HG02623 (cell line): ENCODE data around the gene SGSH.

ENCODE experiments used
- ATAC-seq: cut with Tn5 transposase; IDR thresholded peaks from one replicate; pipeline ENCODE4 v1.9.1; 2021; ENCODE audit warnings: moderate library complexity; ENCODE audit not compliant: unreplicated experiment

SGSH gene

DNA sequence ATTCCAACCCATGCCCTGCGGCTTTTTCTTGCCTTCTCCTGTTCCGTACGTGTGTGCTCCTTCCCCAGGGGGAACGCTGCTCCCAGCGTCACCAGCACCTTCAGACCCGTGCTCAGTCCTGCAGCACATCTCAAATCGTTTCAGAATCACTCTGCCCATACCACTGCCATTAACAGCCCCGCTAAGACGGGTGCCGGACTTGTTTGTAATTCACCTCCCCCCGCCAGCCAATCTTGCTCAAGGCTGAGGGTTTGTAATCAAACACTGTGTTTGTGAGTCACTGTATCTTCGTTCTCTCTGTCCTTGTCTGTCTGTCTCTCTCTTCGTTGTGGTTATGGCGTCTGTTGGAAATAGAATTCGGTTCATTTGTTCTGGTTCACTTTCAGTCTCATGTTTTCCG is 33.0 kb downstream of the SGSH start:
- no peak for ATAC-seq

DNA sequence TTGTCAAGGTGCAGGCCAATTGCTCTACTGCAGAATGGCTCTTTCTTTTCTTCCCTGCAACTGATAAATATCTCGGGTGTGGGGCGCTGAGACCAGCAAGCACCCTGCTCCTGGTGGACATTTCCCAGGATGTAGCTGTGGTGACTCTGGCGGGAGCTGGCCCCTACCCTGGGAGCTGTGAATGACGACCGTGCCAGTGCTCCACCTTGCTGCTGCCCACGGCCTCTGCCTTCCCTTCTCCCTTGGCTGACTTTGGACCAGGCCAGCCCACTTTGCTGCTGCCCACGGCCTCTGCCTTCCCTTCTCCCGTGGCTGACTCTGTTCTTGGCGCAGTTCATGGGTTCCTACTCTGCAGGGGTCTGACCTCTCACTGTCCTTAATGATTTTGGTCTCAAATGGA is 34.2 kb downstream of the SGSH start:
- ATAC-seq: no peak

DNA sequence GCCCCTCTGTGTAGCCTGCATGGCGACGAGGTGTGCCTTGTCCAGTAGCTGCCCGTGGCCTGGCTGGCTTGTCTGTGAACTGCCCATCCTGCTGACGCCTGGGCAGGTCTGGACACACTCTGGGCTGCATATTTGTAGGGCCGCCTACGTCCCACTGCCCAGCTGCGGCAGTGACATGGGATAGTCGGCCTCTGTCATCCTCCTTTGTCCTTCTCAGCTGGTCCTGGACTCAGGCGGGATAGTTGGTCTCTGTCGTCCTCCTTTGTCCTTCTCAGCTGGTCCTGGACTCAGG is 35.8 kb downstream of the SGSH start:
- ATAC-seq: no peak

- ATAC-seq: no peak
Measured at GRCh38 chr17:80183581-80184422, 36.3 kb downstream of the SGSH start.

DNA sequence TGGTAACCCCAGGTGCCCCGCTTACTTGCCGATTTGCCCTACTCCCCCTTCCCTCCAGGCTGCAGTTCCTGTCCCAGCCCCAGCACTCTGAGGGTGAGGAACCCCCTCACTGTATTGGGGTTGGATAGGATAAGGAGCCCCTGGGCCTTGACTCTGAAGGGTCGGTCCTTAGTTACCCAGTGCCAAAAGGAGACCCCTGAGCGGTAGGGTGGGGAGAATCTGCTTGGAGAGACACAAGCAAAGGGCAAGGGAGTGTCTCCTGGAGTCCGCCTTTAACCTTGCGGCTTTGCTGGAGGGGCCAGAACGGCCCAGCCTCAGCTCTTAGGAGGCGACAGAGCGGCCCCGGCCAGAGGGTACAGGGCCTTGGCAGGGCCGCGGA is 37.3 kb downstream of the SGSH start:
- ATAC-seq: no peak

- ATAC-seq: no peak
Measured at GRCh38 chr17:80182118-80182844, 37.9 kb downstream of the SGSH start.

GRCh38 chr17:80181431-80181830 is 38.7 kb downstream of the SGSH start:
- no peak for ATAC-seq

DNA sequence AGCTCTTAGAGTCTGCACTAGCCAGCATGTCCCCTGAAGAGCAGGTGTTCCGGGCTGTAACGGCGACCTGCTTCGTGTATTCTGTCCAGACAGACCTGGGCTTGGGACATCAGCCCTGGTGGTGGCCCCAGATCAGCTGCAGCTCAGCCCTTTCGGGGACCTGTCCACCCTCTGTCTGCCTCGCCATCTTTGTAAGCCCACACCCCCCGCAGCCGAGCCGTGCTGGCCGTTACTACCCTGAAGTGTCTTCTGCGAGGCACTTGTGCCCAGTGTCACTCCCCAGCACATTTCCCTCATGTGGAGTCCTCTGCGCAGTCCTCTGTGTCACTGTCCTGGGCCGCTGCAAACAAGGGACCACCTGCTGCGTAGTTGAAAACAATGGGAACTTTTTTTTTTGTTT is 39.9 kb downstream of the SGSH start:
- no peak for ATAC-seq

DNA sequence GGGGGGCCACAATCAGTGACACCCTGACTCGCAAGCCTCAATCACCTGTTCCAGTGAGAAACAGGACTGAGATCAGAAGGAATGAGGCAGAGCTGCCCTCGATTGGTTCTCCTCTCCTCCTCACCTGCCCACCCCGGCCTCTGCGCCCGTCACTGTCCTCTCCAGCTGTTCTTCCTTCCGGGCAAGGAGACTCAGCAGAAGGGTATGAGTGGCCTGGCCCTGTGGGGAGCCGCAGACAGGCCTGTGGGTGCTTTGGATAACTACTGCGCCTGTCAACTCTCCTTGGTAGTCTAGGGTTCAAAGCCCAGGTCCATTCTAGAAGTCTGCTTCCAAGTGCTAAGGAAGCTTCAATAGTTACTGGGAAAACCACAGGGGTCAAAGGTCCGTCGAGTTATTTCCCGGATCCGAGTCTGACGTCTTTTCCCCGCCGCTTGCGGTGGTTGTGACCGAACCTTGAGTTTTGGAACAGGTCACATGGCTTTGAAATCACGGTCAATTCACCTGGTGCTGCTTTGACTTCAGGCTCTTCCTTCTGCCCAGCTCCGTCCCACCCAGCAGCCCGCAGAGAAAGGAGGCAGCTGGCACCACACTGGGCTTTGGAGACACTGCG is 42.0 kb downstream of the SGSH start:
- ATAC-seq: no peak

DNA sequence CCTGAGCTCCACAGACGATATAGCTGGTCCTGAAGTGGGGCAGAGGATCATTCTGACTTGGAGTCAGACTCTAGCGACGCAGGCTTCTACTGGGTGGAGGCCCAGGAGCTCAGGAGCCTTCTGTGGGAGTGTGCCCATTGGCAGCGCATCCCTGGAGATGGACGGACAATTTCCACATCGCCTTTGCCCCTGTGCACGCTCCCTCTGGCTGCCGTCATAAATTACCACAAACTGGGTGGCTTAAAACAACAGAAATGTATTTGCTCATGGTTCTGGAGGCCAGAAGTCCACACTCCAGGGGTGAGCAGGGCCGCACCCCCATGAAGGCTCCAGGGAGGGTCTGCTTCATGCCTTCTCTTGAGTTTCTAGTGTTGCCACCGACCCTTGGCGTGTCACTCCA is 43.4 kb downstream of the SGSH start:
- ATAC-seq: no peak

GRCh38 chr17:80173916-80174315 is 46.2 kb downstream of the SGSH start:
- ATAC-seq: no peak

DNA sequence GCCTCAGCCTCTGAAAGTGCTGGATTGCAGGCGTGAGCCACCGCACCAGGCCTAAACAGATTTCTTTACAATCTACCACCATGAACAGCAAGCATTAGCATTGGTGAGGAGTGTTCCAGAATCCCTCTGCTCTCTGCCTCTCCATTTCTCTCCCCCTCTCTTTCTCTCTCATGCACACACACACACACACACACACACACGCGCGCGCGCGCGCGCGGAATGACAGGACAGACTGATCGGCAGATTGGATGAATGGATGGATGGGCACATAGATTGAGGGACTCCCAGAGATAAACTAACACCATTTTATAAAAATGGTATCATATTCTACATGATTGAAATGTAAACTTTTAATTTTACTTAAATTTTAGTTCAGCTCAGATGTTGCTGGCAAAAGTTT is 47.0 kb downstream of the SGSH start:
- ATAC-seq: no peak

DNA sequence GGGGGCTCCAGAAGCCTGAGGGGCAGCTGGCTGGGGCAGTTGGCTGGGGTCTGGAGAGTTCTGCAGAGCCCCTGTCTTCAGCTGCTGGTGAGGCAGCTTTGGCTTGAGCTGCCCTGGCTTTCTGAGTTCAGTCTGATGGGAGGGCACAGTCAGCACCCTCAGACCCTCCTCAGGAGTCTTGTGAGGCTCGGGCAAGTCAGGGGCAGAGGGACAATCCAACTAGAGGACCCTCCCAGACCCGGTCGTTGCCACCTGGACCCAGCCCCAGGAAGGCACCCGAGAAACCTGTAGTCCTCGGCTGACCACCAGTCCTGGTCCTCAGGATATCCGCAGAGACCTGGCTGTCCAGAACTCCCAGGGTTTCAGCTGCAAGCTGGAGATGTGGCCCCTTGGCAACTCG is 48.5 kb downstream of the SGSH start:
- ATAC-seq: no peak

GRCh38 chr17:80169784-80170500 is 50.2 kb downstream of the SGSH start, which contains the start of gene CARD14:
TSS of gene CARD14 (plus strand) at chr17:80170030. CDS start at chr17:80181439, 11,409 bp downstream.
- ATAC-seq: no peak

DNA sequence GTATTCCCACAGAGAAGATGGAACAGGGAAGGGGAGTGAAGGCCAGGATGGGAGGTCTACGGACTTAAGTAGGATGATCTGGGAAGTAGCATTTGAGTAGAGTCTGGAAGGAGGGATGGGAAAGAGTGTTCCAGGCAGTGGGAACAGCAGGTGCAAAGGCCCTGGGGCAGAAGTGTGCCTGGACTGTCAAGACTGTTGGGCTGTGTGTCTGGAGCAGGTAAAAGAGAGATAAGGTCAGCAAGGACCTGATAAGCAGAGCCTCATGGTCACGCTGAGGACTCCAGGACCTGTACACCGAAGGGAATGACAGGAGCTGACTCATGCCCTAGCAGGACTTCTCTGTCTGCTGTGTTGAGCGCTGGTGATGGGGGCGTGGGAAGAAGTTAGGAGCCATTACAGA is 51.0 kb downstream of the SGSH start:
- no peak for ATAC-seq

GRCh38 chr17:80168371-80168770 is 51.8 kb downstream of the SGSH start:
- no peak for ATAC-seq

DNA sequence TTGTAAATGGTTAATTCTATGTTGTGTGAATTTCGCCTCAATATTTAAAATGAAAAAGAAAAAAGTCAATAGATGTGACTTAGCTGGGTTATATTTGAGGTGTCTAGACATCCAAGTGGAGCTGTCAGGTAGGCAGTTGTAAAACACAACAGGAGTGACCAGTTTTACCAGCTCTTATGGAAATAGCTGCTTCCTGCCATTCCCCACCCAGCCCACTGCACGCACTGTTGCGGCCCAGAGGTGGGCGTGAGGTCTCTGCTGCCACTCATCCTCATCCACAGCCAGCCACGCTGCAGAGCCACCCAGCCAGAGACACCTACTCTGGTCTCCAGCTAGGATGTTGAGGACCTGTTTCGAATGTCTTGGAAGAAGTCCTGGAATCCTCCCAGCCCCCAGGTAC is 53.7 kb downstream of the SGSH start:
- no peak for ATAC-seq

- no peak for ATAC-seq
Measured at GRCh38 chr17:80164185-80164584, 55.9 kb downstream of the SGSH start.

DNA sequence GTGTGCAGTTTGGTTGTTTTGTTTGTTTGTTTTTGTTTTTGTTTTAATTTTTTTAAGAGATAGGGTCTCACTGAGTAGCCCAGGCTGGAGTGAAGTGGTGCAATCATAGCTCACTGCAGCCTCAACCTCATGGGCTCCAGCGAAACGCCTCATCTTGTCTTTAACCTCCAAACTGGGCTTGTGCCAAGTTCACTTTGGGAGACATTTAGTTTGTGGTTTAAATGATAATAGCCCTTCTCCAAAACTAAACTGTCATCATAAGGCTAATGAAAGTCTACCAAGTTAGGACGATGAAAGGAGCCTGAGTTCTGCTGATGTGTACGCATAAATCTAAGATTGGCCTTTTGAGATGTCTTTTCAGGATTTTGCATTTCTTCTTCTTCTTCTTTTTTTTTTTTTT is 56.8 kb downstream of the SGSH start:
- no peak for ATAC-seq

- no peak for ATAC-seq
Measured at GRCh38 chr17:80160536-80160935, 59.6 kb downstream of the SGSH start.
